Type B pancreatic cell (in vitro differentiated cells): ENCODE results near the gene TMEM131L. TPM values are rescaled to one million over a fixed set of nuclear protein-coding genes. Genes with fewer than 3 reads are reported as not detected.

Source experiments
- DNase-seq: peaks from one replicate; pipeline ENCODE4 v3.0.0; 2021; ENCODE audit warnings: mixed read lengths; ENCODE audit not compliant: unreplicated experiment; ENCODE audit errors: extremely low spot score
- H3K27ac Mint-ChIP-seq: 2 replicates; pipeline ENCODE4 v1.8.0; 2021; ENCODE audit warnings: mild to moderate bottlenecking, mixed read lengths
- H3K27me3 Mint-ChIP-seq: 2 replicates; pipeline ENCODE4 v1.8.0; 2021; ENCODE audit warnings: mixed read lengths
- H3K36me3 Mint-ChIP-seq: 2 replicates; pipeline ENCODE4 v1.8.0; 2021; ENCODE audit warnings: mixed read lengths
- H3K4me1 Mint-ChIP-seq: one replicate; pipeline ENCODE4 v1.8.0; 2021; ENCODE audit warnings: mixed read lengths; ENCODE audit not compliant: unreplicated experiment
- H3K4me3 Mint-ChIP-seq: 2 replicates; pipeline ENCODE4 v1.8.0; 2021; ENCODE audit warnings: mild to moderate bottlenecking, mixed read lengths
- H3K9me3 Mint-ChIP-seq: 2 replicates; pipeline ENCODE4 v1.8.0; 2021; ENCODE audit warnings: mixed read lengths
- total RNA-seq: library from RNA; stranded (reverse); gene quantifications from 2 replicates; pipeline ENCODE4 v1.2.1, GENCODE V29; 2021; ENCODE audit warnings: low replicate concordance
- TF ChIP-seq, protein P1 (sequence below): fragments of 200-600 bp; sonication (generic); conservative IDR thresholded peaks from 2 replicates; pipeline ENCODE4 v1.5.0; 2021; ENCODE audit warnings: antibody characterized with exemption, mild to moderate bottlenecking

Gene TMEM131L
- total RNA-seq, 1 donor from 2014 or later, result 21.3 TPM

- Mint-ChIP-seq H3K36me3 (peaks cover 6% of the 10 kb centered on the region), H3K9me3 (no peaks in the 10 kb centered on the region), H3K27me3 (no peaks in the 10 kb centered on the region), H3K4me1 (peaks cover 48% of the 10 kb centered on the region), H3K27ac (peak overlapping the region; percentile 90), H3K4me3 (no peak overlapping the region)
- TF ChIP-seq, protein P1, sequence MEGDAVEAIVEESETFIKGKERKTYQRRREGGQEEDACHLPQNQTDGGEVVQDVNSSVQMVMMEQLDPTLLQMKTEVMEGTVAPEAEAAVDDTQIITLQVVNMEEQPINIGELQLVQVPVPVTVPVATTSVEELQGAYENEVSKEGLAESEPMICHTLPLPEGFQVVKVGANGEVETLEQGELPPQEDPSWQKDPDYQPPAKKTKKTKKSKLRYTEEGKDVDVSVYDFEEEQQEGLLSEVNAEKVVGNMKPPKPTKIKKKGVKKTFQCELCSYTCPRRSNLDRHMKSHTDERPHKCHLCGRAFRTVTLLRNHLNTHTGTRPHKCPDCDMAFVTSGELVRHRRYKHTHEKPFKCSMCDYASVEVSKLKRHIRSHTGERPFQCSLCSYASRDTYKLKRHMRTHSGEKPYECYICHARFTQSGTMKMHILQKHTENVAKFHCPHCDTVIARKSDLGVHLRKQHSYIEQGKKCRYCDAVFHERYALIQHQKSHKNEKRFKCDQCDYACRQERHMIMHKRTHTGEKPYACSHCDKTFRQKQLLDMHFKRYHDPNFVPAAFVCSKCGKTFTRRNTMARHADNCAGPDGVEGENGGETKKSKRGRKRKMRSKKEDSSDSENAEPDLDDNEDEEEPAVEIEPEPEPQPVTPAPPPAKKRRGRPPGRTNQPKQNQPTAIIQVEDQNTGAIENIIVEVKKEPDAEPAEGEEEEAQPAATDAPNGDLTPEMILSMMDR, result no peak
- DNase-seq, result no peak
These were observed 19.2 kb downstream of the TMEM131L start for GRCh38 chr4:153485359-153485758.

DNA sequence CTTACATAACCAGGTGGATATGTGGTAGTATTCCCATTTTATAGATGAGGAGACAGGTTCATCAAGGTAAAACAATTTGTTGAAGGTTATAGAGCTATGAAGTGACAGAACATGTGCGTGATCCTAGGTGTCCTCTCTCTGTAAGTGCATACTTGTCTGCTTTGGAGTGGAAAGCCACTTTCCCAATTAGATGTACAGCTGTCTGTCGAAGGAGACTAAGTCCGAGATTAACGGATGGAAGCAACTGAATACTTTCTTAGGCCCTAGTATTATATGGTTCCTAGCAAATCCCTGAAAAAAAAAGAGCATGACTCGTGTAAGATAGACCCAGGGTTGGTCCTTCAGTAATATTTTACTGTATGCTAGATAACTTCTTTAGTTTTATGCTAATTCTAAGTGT is 19.7 kb downstream of the TMEM131L start:
- H3K4me3 Mint-ChIP-seq, result no peak overlapping the region
- H3K9me3 Mint-ChIP-seq, result no peaks in the 10 kb centered on the region
- peaks cover 48% of the 10 kb centered on the region for H3K4me1 Mint-ChIP-seq

DNA sequence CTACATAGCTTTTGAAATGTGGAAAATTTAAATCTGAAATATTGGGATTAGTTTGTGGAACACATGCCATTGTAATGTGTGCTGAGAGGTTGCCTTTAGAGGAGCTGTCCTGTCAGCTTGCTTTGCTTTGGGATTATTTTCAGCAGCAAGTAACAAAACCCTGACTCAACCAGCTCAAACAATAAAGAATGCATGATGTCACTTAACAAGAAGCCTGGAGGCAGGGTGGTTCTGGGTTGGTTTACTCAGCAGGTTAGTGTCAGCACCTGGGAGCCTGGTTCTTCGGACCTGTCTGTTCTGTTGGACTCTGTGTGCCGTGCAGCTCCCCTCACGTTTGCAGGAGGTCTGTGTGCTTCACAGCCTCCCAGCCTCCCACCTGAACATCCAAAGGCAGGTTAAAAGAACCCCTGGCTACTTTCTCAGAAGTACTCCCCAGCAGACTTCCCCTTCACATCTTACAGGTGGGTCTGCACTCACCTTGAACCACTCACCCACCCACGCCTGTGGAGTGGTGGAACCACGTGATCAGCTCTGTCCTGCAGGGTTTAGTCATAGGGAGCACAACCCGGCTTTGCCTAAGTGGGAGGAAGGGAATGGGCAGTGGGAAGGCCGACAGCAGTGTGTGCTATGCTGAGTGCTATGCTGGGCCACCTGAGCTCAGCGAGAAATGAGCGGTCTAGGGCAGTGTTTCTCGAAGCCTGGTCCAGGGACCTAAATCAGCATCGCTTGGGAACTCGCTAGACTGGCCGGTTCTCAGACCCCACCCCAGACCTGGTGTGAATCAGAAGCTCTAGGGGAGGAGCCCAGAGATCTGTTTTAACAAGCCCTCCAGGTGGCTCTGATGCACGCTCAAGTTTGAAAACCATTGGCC is 20.4 kb downstream of the TMEM131L start:
- Mint-ChIP-seq H3K27me3 (no peaks in the 10 kb centered on the region), H3K27ac (peak overlapping the region; percentile 90), H3K9me3 (no peaks in the 10 kb centered on the region), H3K4me3 (peak overlapping the region; percentile 51), H3K36me3 (no peaks in the 10 kb centered on the region), H3K4me1 (peaks cover 53% of the 10 kb centered on the region)
- TF ChIP-seq, protein P1, result no peak
- DNase-seq, result no peak

More for the DNA sequence above, 19.7 kb downstream of the TMEM131L start:
- no peak for DNase-seq
- peak overlapping the region; percentile 90 for H3K27ac Mint-ChIP-seq
- H3K27me3 Mint-ChIP-seq, result no peaks in the 10 kb centered on the region
- TF ChIP-seq, protein P1, result no peak
- H3K36me3 Mint-ChIP-seq, result peaks cover 4% of the 10 kb centered on the region

- Mint-ChIP-seq H3K4me1 (peaks cover 53% of the 10 kb centered on the region), H3K27ac (peak overlapping the region; percentile 90), H3K9me3 (no peaks in the 10 kb centered on the region), H3K27me3 (no peaks in the 10 kb centered on the region), H3K4me3 (no peak overlapping the region), H3K36me3 (no peaks in the 10 kb centered on the region)
- no peak for DNase-seq
- TF ChIP-seq, protein P1, result no peak
These were observed 22.1 kb downstream of the TMEM131L start for GRCh38 chr4:153488006-153488891.

GRCh38 chr4:153489856-153490558 is 23.8 kb downstream of the TMEM131L start:
- Mint-ChIP-seq H3K36me3 (peaks cover 3% of the 10 kb centered on the region), H3K27ac (no peak overlapping the region)

More at GRCh38 chr4:153489856-153490558, 23.8 kb downstream of the TMEM131L start:
- H3K9me3 Mint-ChIP-seq, result no peaks in the 10 kb centered on the region
- H3K27me3 Mint-ChIP-seq, result no peaks in the 10 kb centered on the region
- DNase-seq, result no peak
- TF ChIP-seq, protein P1, result no peak
- no peak overlapping the region for H3K4me3 Mint-ChIP-seq
- peaks cover 56% of the 10 kb centered on the region for H3K4me1 Mint-ChIP-seq
